ENCODE data around the gene PROCR.
"Not testable (repeated sequence)": the region's sequence is repeated elsewhere in the genome, so short reads cannot be mapped to it uniquely, and the experiment has no call there.

PROCR gene

GRCh38 chr20:35165221-35166185, 6.4 kb upstream of the PROCR start:
- no peak for DNase-seq

- no peak for DNase-seq
These were observed 5.5 kb upstream of the PROCR start for GRCh38 chr20:35166242-35166830.

GRCh38 chr20:35167787-35168186, 4.1 kb upstream of the PROCR start:
- DNase-seq = no peak

GRCh38 chr20:35168701-35169409, 3.0 kb upstream of the PROCR start:
- DNase-seq = not testable (repeated sequence)

- DNase-seq = no peak
These were observed 477 bp upstream of the PROCR start for GRCh38 chr20:35171438-35171752.

GRCh38 chr20:35172434-35172806, 548 bp downstream of the PROCR start:
- DNase-seq = no peak

GRCh38 chr20:35173576-35174192, 1.8 kb downstream of the PROCR start:
- no peak for DNase-seq

- no peak for DNase-seq
These were observed 2.8 kb downstream of the PROCR start for GRCh38 chr20:35174458-35175216.

- DNase-seq = no peak
These were observed 4.3 kb downstream of the PROCR start for GRCh38 chr20:35176132-35176531.

GRCh38 chr20:35179292-35180212, 7.7 kb downstream of the PROCR start:
- DNase-seq = no peak

- DNase-seq = no peak
These were observed 8.4 kb downstream of the PROCR start for GRCh38 chr20:35180266-35180665.

- no peak for DNase-seq
These were observed 9.9 kb downstream of the PROCR start for GRCh38 chr20:35181731-35182130.

GRCh38 chr20:35186691-35187289, 14.9 kb downstream of the PROCR start:
- not testable (repeated sequence) for DNase-seq

- DNase-seq = no peak
These were observed 15.8 kb downstream of the PROCR start for GRCh38 chr20:35187584-35188190.

- not testable (repeated sequence) for DNase-seq
These were observed 17.4 kb downstream of the PROCR start for GRCh38 chr20:35189223-35189622.

GRCh38 chr20:35190556-35190955, 18.7 kb downstream of the PROCR start:
- no peak for DNase-seq

- DNase-seq = no peak
These were observed 19.7 kb downstream of the PROCR start for GRCh38 chr20:35191419-35192117.

GRCh38 chr20:35192118-35192872, 20.4 kb downstream of the PROCR start:
- no peak for DNase-seq
